HCT116 (cell line): ENCODE data around the gene IGF2R.

ENCODE experiments used
- CEBPB ChIP-seq: IDR thresholded peaks from 2 replicates; pipeline ENCODE4 v1.6.1; 2012; ENCODE audit warnings: low read depth
- ELF1 ChIP-seq: IDR thresholded peaks from 2 replicates; pipeline ENCODE4 v1.6.1; 2012; ENCODE audit warnings: low read depth, borderline replicate concordance
- EZH2 ChIP-seq: fragments of 200-600 bp; sonication (generic); IDR thresholded peaks from 2 replicates; pipeline ENCODE4 v1.6.1; 2017; ENCODE audit warnings: antibody characterized with exemption, mixed run types
- POLR2A ChIP-seq: IDR thresholded peaks from 2 replicates; pipeline ENCODE4 v1.7.0; 2011; ENCODE audit warnings: borderline replicate concordance; ENCODE audit not compliant: insufficient read depth, insufficient read length; ENCODE audit errors: extremely low read depth
- POLR2AphosphoS5 ChIP-seq: IDR thresholded peaks from 2 replicates; pipeline ENCODE4 v1.6.1; 2011; ENCODE audit warnings: mild to moderate bottlenecking, low read depth, low read length, moderate library complexity
- SIN3A ChIP-seq: IDR thresholded peaks from 2 replicates; pipeline ENCODE4 v1.6.1; 2012; ENCODE audit warnings: low read depth
- SRF ChIP-seq: IDR thresholded peaks from 2 replicates; pipeline ENCODE4 v1.6.1; 2012; ENCODE audit warnings: low read depth
- ZNF274 ChIP-seq: fragments of 200-500 bp; sonication (Bioruptor generic); IDR thresholded peaks from 2 replicates; pipeline ENCODE4 v1.6.1; 2014; ENCODE audit warnings: mild to moderate bottlenecking, low read depth, low read length, inconsistent platforms
- TF ChIP-seq, protein P1 (sequence below), 3 experiments: fragments of 200-600 bp in 1 of 3; sonication (generic) in 1 of 3; IDR thresholded peaks in 2 of 3; conservative IDR thresholded peaks in 1 of 3; 2 replicates each; pipeline ENCODE4 v1.5.1; 2012 to 2017; ENCODE audit warnings: low read depth in 2 of 3, low read length in 2 of 3, antibody characterized with exemption in 1 of 3, borderline replicate concordance in 1 of 3, control low read depth in 1 of 3, mild to moderate bottlenecking in 1 of 3, mixed read lengths in 1 of 3, mixed run types in 1 of 3, moderate library complexity in 1 of 3; ENCODE audit not compliant: insufficient read depth in 1 of 3
- TF ChIP-seq, protein P2 (sequence below): IDR thresholded peaks from 2 replicates; pipeline ENCODE4 v1.6.1; 2012

DNA sequence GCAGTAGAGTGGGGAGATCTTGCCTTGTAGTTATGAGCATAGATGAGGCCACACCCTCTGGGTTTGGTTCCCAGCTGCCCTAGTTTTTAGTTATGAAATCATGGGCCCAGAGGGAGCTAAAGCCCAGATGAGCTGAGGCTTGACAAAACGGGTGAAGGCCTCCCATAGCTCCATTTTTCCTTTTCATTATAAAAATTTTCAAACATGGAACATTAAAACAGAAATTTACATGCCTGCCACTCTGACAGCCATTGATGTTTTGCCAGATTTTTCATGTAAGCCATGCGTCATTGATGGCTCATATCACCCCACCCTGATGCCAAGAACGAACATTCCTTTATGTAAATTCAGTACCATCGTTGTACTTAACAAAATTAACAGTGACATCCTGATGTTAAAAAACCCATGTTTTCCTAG is 67.9 kb downstream of the IGF2R start:
- TF ChIP-seq POLR2A (no peak), EZH2 (no peak), SIN3A (no peak), ZNF274 (no peak), POLR2AphosphoS5 (no peak), CEBPB (no peak), ELF1 (no peak), SRF (no peak)
- TF ChIP-seq, protein P1, sequence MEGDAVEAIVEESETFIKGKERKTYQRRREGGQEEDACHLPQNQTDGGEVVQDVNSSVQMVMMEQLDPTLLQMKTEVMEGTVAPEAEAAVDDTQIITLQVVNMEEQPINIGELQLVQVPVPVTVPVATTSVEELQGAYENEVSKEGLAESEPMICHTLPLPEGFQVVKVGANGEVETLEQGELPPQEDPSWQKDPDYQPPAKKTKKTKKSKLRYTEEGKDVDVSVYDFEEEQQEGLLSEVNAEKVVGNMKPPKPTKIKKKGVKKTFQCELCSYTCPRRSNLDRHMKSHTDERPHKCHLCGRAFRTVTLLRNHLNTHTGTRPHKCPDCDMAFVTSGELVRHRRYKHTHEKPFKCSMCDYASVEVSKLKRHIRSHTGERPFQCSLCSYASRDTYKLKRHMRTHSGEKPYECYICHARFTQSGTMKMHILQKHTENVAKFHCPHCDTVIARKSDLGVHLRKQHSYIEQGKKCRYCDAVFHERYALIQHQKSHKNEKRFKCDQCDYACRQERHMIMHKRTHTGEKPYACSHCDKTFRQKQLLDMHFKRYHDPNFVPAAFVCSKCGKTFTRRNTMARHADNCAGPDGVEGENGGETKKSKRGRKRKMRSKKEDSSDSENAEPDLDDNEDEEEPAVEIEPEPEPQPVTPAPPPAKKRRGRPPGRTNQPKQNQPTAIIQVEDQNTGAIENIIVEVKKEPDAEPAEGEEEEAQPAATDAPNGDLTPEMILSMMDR (IDR thresholded peaks at IDR 0.05 in 2 of 3, conservative IDR thresholded peaks at IDR 0.05 in 1 of 3; ENCODE audit: borderline replicate concordance in 1 of 3, insufficient read depth in 1 of 3, low read depth in 2 of 3, low read length in 2 of 3): no peak
- TF ChIP-seq, protein P2, sequence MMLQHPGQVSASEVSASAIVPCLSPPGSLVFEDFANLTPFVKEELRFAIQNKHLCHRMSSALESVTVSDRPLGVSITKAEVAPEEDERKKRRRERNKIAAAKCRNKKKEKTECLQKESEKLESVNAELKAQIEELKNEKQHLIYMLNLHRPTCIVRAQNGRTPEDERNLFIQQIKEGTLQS: no peak
